ENCODE results near the gene TDRD3.

TDRD3 gene

DNA sequence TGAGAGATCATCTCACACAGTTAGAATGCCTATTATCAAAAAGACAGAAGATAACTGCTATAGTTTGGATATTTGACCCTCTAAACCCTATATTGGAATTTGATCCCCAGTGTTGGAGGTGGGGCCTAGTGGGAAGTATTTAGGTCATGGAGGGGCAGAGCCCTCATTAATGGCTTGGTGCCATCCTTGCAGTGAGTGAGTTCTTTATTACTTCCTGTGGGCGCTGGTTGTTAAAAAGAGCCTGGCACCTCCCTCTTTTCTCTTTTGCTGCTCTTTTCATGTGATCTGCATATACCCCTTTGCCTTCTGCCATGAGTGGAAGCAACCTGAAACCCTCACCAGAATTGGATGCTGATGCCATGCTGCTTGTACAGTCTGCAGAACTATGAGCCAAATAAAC, 66.8 kb downstream of the TDRD3 start:
- DNase-seq: no peak

DNA sequence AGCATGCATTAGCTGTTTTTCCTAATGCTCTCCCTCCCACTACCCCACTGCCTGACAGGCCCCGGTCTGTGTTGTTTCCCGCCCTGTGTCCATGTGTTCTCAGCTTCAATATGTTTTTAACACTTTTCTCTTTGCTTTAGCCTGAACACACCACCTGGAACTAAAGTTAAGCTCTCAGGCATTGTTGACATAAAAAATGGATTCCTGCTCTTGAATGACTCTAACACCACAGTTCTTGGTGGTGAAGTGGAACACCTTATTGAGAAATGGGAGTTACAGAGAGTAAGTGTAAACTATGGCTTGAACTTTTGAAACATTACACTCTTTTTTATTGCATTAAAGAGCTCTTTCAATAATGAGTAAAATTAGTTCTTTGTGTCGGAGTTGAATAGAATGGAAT, 70.1 kb downstream of the TDRD3 start:
- DNase-seq: no peak

DNA sequence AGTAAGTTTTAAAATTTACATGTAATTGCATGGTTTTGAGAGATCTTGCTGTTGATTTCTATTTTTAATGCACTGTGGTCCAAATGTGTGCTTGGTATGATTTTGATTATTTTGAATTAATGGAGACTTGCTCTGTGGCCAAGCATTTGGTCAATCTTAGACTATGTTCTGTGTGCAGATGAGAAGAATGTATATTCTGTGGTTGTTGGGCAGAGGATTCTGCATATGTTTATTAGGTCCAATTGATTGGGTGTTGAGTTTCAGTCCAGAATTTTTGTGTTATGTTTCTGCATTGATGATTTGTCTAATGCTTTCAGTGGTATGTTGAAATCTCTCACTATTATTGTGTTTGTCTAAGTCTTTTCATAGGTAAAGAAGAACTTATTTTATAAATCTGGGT, 82.3 kb downstream of the TDRD3 start:
- DNase-seq: no peak

DNA sequence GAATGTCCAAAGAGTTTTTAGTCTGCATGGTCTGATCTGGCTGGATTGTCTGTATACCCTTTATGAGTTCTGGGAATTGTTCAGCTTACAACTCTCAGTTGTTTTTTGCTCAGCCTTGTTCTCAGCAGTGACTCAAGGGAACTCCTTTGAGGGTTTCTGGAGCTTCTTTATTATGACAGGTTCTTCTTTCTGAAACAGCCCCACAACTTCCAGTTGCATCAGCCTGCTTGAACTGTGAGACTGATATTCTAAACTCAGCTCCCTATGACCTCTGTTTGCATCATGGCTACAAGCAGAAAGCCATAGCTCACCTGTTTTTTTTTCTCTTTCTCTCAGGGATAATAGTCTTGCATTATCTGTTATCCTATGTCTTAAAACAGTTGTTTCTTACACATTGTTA, 85.0 kb downstream of the TDRD3 start:
- no peak for DNase-seq

DNA sequence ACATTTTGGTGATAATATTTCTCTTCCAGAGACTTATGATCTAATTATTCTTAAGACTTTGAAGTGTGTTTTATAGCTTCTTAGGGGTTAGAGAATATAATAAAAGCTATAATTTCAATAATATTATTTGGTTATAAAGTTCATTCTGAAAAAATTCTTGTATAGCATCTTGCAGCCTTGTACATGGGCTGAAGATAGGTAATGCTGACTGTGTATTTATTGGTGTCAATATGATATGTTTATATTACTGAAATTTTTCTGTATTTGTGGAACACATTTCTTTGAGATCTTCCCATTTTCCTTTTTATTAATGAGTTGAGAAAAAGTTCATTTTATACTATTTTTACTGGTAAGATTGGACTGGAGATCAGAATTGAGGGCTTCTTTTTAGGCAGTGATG, 87.8 kb downstream of the TDRD3 start:
- no peak for DNase-seq

DNA sequence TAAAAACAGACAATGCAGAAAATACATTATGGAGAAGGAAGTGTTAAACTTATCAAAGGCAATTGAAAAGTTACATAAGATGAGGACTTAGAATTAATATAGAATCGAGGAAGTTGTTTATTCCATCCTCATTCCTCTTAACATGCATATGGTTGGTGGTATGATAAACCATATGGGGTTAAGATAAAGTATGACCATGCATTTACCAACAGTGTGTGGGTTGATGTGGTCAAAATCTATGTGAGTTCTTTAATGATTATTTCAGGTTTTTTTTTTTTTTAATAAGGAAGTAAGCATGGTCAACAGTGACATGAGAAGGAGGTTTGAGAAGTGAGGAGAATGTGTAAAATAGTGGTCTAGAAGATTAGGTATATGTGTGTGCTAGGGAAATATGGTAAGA, 94.5 kb downstream of the TDRD3 start:
- DNase-seq: no peak

DNA sequence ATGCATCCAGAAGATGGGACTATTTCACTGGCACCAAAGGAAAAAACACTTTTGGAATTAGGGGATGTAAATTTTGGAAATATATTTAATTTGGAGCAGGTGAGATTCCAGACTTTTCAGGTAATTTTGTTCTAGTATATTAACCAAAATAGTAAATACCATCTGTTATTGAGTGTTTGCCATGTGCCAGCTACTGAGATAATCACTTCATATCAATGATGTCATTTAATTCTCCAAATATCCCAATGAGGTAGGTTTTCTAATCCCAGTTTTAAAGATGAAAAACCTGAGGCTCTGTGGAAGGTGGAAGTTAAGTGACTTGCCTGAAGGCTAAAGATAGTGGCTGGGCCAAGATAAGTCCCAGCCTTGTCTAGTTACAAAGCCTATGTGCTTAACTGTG, 95.2 kb downstream of the TDRD3 start:
- DNase-seq: no peak

DNA sequence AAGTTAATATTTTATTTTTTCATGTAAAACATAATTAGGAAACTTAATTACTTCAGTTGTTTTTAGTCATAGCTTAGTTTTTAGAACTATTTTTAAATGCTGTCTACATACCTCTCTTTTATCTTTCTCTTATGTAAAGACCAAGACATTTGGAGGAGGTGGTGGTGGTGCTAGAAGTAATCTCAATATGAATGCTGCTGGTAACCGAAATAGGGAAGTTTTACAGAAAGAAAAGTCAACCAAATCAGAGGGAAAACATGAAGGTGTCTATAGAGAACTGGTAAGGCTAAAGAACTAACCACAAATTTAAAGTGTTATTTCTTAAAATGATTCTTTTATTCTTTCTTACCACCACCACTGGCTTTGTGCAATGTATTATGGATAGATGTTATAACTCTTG, 97.3 kb downstream of the TDRD3 start:
- no peak for DNase-seq

DNA sequence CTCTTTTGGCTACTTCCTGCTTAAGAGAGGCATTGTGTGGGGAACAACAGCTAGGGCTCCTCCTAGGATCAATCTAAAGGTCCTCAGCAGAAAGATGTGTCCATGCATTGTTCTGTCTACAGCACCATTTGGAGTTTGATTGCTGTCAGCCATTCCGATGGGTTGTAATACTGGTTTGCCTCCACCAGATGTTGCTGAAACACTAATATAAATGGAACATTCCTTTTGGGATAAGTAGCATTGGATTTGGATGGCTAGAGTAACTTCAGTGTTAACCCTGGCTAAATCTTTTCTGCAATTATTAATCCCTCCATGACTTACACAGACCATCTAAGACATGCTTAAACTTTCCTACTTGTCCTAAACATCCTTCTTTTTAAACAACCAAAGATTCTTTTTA, 104.2 kb downstream of the TDRD3 start:
- no peak for DNase-seq

DNA sequence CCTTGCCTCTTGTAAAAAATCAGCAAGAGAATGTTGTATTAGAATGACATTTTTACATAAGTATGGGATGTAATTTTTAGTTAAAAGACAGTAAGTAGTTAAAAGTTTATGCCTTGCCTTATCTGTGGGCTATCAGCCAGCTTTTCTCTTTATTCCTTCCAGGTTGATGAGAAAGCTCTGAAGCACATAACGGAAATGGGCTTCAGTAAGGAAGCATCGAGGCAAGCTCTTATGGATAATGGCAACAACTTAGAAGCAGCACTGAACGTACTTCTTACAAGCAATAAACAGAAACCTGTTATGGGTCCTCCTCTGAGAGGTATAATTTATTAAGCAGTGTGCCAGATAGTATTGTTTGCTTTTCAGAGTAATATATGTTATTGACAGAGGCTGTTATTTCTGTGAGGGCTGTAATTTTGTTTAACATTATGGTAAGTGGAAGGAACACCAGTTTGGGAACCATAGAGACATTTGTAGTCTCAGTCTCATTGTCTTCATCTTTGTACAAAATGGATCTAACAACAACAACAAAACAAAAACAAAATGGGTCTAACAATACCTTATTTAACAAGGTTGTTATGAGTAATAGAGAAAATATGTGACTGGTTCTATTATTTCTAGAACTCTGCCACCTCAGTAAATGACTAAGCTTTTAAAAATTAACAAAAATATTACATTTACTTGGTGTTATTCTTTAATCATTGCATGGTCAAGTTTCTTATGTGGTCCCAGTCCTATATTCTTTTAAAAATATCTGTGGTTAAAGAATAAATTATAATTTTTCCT, 112.8 kb downstream of the TDRD3 start:
- DNase-seq: no peak

DNA sequence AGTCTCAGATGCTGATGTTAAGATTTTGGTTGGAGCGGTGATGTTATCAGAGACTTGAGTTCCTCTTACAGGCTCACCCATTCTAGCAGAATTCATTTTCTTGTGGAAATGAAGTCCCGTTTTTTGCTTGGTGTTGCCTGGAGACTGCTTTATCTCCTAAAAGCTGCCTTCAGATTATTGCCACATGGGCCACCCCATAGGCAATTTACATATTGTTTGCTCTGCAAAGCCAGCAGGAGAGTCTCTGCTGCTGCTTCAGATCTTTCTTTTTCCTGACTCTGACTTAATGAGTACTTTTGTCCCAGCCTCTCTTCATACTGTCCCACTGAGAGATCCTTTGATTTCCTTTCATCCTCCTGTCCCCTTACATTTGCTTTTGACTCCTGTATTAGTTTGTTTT, 114.6 kb downstream of the TDRD3 start:
- no peak for DNase-seq

DNA sequence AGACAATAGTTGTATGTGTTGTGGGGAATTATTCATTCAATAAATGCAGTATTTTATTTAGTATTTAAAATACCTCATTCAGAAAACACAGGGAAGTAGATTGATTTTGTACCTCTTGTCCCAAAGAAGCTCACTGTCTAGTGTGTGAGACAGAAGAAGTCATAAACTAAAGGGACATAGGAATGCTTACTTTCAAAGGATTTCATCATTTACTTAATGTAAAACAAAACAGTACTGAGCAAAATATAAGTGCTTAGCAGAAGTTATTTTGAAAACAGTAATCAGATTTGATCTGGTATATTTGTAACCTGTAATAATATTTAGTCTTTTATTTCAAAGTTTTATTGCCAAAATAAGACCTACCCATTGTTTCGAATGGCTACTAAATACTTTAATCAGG, 117.9 kb downstream of the TDRD3 start:
- DNase-seq: no peak

DNA sequence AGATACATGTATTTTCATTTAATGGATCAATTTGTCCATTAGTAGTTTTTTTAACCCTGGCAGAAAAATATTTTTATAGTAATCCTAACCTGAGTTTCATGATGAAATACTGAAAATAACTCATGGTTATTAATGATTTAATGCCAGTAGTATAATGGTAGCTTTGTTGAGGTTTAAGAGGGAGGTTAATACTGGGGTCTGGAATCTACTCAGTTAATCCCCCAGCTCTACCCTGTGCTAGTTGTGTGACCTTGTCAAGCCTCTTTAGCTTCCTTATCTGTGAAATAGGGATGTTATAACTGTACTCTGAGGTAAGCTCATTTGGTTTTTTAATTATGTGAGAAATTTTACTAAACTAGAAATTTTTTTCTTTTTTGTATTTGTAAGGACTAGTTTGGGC, 122.5 kb downstream of the TDRD3 start:
- DNase-seq: no peak

DNA sequence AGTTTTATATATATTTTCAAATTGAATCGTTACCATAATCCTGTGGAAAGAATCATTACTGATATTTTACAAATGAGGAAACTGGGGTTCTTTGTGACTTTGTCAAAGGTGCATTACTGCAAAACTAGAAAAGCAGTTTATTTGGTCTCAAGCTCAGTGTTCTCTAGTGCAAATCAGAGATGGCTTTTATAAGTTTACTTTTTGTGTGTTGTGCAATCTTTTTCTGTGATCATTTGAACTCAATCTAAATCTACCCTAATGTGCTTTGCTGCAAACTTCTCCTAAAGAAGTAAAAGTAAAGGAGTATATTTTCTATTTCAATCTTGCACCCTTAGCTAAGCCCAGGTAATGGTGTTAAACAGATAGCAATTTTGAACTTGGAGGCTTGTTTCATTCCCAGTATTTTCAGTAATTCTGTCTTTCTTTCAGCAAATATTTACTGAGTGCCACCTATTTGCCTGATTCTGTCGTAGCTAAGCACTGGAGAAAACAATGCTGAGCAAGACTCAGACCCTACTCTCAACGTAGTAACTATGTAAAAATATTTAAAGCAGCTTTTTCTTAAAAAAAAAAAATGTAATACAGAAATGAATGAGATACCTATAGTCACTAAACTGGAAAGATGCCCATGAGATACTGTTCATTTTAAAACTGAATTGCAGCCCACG, 124.0 kb downstream of the TDRD3 start:
- DNase-seq: no peak

DNA sequence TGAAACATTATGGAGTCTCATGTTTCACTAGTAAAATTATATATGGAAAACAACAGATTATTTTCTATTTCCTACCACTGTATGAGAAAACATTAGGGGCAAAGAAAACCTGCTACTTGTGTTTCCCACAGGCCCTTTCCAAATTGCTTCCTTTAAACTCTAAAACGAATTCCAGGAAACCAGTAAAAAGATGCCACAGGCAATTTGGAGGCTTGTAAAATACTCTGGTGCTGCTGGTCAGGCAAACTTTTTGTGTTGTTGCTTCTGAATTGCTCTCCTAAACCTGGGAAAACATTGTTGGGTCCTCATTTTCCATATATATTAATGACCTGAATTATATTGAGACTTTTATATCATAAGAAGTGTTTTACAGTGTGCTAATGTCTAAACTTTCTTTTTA, 141.5 kb downstream of the TDRD3 start:
- DNase-seq: no peak

DNA sequence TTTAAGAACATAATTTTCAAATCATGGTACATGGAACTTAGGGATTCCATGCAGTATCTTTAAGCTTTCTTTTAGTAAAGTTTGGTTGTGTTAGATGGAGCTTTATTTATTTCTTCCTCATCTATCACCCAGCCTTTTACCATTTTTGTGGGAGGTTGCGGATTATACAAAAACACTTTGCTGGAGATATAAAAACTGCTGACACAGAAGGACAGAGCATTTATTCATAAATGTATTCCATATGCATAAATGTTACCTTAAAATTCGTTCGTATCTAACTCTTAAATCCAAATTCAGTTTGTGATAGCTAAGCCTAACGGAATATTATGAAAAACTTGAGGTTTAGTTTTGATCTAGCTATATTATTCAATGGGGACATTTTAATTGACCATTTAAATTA, 143.3 kb downstream of the TDRD3 start:
- no peak for DNase-seq

DNA sequence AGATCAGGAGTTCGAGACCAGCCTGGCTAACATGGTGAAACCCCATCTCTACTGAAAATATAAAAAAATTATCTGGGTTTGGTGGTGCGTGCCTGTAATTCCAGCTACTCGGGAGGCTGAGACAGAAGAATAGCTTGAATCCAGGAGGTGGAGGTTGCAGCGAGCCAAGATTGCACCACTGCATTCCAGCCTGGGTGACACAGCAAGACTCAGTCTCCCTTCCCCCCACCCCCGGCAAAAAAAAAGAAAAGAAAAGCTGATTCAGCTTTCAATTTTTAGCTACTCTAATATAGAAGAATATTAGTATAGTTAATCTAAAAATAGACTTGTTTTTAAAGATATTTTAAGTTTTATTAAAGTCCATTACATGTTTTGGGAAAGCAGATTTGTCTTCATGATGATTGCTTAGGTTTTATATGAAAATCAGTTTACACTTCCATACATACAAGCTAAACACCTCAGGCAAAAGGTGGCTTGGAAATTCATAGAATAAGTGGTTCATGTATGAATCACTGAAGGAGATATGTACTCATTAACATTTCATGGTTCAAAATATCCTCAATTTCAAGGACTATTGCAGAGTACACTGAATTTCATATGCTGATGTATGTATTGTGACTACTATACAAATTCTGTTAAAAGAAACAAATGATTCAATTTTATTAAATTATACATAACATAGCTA, 165.2 kb downstream of the TDRD3 start:
- no peak for DNase-seq

DNA sequence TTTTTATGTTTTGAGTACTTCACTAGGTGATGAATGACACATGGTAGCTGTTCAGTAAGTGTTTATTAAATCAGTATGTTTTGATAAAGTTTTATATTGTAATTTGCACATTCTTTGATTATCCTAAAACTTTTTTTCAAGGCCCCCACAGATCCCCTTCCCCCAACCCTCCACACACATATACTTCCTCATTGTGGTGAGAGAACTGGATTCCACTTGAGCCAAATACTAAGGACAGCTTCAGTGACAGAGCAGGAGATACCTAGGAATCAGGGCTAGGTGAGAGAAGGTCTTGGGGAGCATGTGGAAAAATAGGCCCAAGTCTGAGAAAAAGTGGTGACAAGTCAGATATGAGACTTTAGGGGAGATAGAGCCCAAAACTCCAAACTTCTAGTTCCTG, 174.6 kb downstream of the TDRD3 start:
- DNase-seq: no peak

DNA sequence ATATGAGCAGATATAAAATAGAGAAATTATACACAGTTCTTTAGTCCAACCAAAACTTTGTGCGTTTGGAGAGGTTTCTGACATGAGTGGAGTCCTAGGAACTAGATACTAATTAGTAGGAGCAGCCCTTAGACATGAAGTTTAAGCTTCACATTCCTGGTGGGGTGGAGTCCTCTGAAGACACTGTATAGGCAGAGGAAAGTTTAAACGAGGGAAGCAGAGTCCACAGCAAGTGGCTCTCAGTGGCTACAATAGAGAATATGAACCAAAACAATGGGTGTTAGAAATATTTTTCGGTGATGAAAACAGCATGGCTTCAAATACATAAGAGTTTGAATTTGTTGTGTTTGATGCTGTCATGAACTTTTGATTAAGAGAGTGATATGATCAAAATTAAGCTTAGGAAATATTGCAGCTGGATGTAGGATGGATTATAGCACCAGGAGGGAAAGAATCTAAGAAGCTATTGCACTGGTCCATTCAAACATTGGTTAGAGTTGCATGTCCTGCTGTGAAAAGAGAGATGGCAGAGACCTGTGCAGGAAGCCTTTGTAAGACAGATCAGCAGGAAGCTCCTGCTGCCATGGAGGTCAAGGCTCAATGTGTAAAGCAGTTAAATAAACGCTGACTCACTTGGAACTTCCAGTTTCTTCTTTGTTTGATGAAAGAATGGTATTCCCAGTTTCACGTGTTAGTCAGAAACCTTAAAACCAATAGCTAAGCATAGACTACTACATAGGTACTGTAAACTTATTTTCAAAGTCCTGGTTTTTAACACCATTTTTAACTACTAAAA, 175.2 kb downstream of the TDRD3 start:
- DNase-seq: no peak

DNA sequence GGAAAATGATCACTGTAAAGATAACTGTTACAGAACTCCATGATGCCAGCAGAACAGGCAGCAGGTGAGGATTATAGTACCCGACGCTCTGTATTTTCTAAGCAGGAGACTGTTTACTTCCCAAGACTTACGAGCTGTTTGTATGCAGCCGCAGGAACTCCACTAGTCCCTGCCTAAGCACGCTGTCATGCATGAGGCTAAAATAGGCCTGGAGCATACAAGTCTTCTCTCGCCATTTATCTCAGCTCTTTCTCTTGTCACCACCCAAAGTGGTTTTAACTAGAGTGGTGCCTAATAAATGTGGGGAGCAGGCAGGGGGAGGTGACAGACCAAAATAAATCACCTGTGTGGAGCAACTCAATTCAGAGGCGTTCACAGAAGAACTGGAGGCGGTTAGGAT, 175.8 kb downstream of the TDRD3 start:
- no peak for DNase-seq

DNA sequence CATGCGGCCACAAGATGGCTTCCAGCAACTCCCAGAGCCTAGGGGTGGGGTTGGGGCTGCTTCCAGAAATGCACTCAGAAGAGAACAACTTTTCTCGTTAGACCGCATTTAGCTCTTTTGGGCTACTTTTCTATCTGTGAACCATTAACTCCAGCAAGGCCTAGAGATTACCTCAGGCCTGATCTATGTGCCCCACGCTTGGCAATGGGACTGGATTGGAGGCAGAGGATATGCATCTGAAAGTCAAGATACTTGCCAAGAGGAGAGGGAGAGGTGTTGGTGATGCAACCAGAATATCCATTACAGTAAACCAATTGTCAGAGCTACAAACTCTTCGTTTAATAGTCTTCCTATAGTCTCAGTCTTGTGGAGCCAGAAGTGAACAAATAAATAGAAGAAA, 177.7 kb downstream of the TDRD3 start:
- DNase-seq: no peak

DNA sequence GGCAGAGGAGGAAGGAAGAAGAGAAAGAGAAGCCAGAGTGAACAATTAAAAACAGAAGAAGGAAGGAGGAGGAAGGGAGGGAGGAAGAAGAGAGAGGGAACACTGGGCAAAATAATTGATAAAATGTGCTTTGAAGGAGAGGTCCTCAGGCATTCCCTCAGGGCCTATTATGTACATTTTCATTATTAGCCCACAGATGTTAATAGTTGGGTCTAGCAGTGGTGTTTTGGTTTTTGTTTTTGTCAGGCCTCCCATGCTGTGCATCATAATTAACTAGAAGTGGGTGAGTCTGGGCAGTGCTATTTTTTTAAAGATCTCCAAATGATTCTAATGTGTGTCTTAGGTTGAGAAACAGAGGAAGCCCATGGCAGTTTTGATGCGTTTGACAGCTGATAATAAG, 178.1 kb downstream of the TDRD3 start:
- DNase-seq: no peak

DNA sequence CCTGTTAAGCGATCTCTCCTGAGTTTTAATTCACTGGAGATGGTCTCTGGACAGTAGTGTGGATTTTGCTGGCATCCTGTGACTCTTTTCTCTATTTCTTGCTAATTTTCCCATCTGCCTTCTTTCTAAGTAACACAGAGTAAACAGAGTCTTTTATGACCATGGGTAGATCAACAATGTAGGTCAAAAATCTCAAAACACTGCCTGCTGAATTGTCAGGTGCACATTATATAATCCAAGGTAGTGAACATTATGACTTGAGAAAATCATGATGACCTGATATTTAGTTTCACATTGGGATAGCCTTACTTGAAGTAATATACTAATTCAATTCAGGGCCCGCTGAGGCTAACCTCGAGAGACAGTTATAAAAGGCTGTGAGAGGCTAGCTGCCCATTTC, 180.7 kb downstream of the TDRD3 start:
- no peak for DNase-seq

Data from stimulated activated CD4-positive, alpha-beta T cell treated with anti-CD3 and anti-CD28 coated beads, Interleukin-15, amount 100 ng/mL, for 24 hours (primary cell).